Urinary bladder (tissue), 4 donors: Measurements from ENCODE around the gene PNPLA7. TPM values are rescaled to one million over a fixed set of nuclear protein-coding genes. Genes with fewer than 3 reads are reported as not detected.
"Not testable (repeated sequence)": the region's sequence is repeated elsewhere in the genome, so short reads cannot be mapped to it uniquely, and the experiment has no call there.

ENCODE experiments used
- DNase-seq: peaks from one replicate; pipeline ENCODE4 v3.0.0-alpha.2; 2015; ENCODE audit errors: extremely low spot score
- H3K27ac ChIP-seq: one replicate; pipeline ENCODE4 v1.5.1; 2013; ENCODE audit warnings: low read depth, mild to moderate bottlenecking, moderate library complexity
- H3K36me3 ChIP-seq: one replicate; pipeline ENCODE4 v1.6.1; 2013; ENCODE audit warnings: mild to moderate bottlenecking, moderate library complexity; ENCODE audit not compliant: insufficient read depth
- H3K4me1 ChIP-seq: one replicate; pipeline ENCODE4 v1.6.1; 2013; ENCODE audit warnings: mild to moderate bottlenecking, moderate library complexity; ENCODE audit not compliant: insufficient read depth
- H3K4me3 ChIP-seq: one replicate; pipeline ENCODE4 v1.5.1; 2013; ENCODE audit warnings: low read depth, low read length
- WGBS: extraction: QIAGEN DNeasy Blood & Tissue Kit; methylation state at CpG from one replicate; pipeline ENCODE4 v1.1.7; 2013; 5-methylcytosine and 5-hydroxymethylcytosine counted together
- polyA plus RNA-seq: library from polyadenylated mRNA; stranded (reverse); fragments of 200-250 nt; gene quantifications from one replicate; pipeline ENCODE4 v1.2.3, GENCODE V29; 2013
- total RNA-seq: library from RNA; depleted of rRNA; stranded (reverse); fragments of >200 nt; gene quantifications from one replicate; pipeline ENCODE4 v1.2.3, GENCODE V29; 2014
- donor health status: healthy with polysubstance abuse.
- donor health status: healthy.

The PNPLA7 gene
- total and polyA plus RNA-seq, 2 donors, result 1.1 to 6.4 TPM

GRCh38 chr9:137581361-137582285 is 31.4 kb upstream of the PNPLA7 start:
- no peaks in the 10 kb centered on the region for H3K4me1 ChIP-seq
- no peak overlapping the region for H3K4me3 ChIP-seq
- DNase-seq, result no peak

GRCh38 chr9:137580954-137581322 is 30.7 kb upstream of the PNPLA7 start:
- H3K36me3 ChIP-seq, result no peaks in the 10 kb centered on the region
- no peak overlapping the region for H3K4me3 ChIP-seq
- DNase-seq, result no peak
- H3K27ac ChIP-seq, result no peak overlapping the region
- 90% methylated on average over 4 of the region's 4 CpGs for WGBS
- H3K4me1 ChIP-seq, result no peaks in the 10 kb centered on the region

More at GRCh38 chr9:137581361-137582285, 31.4 kb upstream of the PNPLA7 start:
- Histone ChIP-seq H3K36me3 (peaks cover under 1% of the 10 kb centered on the region), H3K27ac (no peak overlapping the region)
- WGBS, result 89% methylated on average over 22 of the region's 22 CpGs

DNA sequence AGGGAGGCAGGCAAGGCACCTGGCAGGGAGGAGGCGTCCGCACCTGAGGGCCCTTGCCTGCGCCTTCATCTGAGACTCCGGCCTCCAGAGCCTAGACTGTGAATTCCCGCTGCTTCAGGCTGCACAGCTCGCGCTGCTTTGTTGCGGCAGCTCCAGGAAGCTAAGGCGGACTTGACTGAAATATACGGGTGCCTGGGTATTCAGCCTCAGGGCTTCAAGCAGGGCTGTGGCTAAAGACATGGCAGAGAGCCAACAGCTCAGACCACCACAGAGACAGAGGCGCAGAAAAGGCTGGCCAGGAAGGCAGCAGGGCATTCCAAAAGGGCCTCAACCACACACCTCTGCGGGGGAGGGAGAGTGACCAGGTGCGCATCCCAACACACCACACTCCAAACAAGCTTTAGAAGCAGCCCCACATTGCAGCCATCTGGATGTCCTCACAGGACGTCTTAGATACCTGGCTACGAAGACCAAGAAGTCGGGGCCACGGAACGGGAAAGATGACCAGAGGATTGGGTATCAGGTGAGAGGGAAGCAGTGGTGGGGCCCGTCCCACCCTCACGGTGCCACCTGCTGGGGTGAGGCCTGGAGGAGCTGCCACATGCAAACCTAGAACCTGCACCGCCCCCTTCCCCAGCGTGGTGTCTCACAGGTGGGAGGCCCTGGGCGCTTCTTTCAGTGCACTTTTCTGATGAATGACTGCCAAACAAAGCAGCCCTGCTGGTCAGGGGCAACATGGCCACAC is 30.2 kb upstream of the PNPLA7 start:
- DNase-seq, result no peak
- no peaks in the 10 kb centered on the region for H3K36me3 ChIP-seq
- H3K4me1 ChIP-seq, result no peaks in the 10 kb centered on the region
- no peak overlapping the region for H3K27ac ChIP-seq
- 85% methylated on average over 23 of the region's 23 CpGs for WGBS
- no peak overlapping the region for H3K4me3 ChIP-seq

GRCh38 chr9:137579259-137579604 is 29.0 kb upstream of the PNPLA7 start:
- Histone ChIP-seq H3K4me3 (peak overlapping the region; percentile 94), H3K36me3 (no peaks in the 10 kb centered on the region), H3K27ac (no peak overlapping the region), H3K4me1 (no peaks in the 10 kb centered on the region)
- WGBS, result 28% methylated on average over 19 of the region's 19 CpGs
- no peak for DNase-seq

GRCh38 chr9:137578518-137579258 is 28.5 kb upstream of the PNPLA7 start, which contains the start of gene DPH7:
DPH7 (minus strand) TSS chr9:137578925; CDS start chr9:137578777, 148 bp downstream.
- H3K4me1 ChIP-seq, result no peaks in the 10 kb centered on the region
- H3K27ac ChIP-seq, result peak within 1 kb of the TSS; percentile 41
- peaks cover 3% of the 10 kb centered on the region for H3K36me3 ChIP-seq
- under 1% methylated on average over 82 of the region's 82 CpGs for WGBS
- DNase-seq, result peak; percentile 73
- peak within 1 kb of the TSS; percentile 94 for H3K4me3 ChIP-seq

DNA sequence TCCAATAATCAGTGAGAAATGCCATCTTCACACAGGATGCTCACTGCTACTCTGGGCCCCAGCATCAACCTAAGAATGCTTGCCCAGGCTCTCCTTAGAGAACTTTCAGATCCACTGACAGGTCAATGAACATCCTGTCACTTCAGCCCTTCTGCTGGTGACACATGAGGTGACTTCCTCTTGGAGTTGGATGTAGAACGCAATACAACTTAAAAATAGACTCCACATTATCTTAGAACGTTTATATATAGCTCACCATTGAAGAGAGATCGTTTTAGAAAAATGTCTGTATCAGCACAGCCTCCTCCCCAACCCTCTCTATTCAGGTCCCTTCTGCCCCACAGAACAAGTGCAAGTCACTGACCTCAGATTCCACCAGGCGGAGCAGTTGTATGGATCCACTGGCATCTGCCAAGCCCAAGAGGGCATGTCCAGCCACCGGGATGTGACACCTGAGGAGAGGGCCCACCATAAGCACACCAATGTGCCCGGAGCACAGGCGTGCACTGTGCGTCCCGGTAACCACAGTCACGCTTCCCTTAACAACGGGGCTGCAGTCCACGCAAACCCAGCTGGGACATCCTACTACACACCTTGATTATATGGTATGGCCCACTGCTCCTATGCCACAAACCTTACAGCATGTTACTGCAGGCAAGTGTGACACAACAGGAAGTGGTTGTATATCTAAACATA is 25.7 kb upstream of the PNPLA7 start:
- Histone ChIP-seq H3K4me3 (no peak overlapping the region), H3K27ac (no peak overlapping the region), H3K4me1 (no peaks in the 10 kb centered on the region), H3K36me3 (peaks cover 8% of the 10 kb centered on the region)
- no peak for DNase-seq
- 82% methylated on average over 12 of the region's 12 CpGs for WGBS

DNA sequence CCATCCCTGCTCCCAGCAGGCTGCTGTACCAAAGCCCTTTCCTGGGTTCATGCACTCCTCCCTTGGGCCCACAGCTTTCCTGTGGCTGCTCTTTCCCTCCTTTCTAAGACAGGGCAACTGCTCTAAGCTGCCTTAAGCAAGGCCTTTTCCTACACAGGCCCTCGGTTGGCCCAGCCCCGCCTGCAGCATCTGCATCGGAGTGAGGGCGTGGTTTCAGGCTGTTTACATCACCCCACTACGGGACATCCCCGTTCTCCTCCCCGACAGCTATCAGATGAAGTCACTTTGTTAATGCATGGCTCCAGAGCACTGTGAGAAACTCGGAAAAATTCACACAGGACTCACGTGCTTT is 25.1 kb upstream of the PNPLA7 start:
- Histone ChIP-seq H3K4me3 (no peak overlapping the region), H3K27ac (no peak overlapping the region), H3K4me1 (no peaks in the 10 kb centered on the region), H3K36me3 (peaks cover 8% of the 10 kb centered on the region)
- DNase-seq, result no peak
- WGBS, result 69% methylated on average over 9 of the region's 9 CpGs

DNA sequence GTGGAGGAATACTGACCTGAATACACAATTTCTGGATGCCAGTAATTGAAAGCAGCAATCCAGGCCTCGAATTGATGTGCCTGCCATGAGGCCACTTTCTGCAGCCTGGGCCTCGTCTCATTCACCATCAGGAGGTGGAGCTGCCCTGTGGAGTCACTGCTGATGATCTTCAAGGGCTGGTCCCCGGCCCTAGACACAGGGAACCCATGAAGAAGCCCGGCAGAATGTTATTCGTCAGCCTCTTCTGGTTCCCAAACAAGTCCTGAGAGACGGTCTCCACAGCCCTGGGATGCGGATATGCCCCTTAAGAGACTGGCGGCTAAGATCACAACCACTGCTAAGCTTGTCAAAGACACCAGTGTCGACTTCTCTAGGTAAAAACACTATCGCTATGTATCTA is 24.0 kb upstream of the PNPLA7 start:
- Histone ChIP-seq H3K4me1 (no peaks in the 10 kb centered on the region), H3K4me3 (no peak overlapping the region), H3K27ac (no peak overlapping the region), H3K36me3 (peaks cover 8% of the 10 kb centered on the region)
- no peak for DNase-seq
- WGBS, result 84% methylated on average over 10 of the region's 10 CpGs

DNA sequence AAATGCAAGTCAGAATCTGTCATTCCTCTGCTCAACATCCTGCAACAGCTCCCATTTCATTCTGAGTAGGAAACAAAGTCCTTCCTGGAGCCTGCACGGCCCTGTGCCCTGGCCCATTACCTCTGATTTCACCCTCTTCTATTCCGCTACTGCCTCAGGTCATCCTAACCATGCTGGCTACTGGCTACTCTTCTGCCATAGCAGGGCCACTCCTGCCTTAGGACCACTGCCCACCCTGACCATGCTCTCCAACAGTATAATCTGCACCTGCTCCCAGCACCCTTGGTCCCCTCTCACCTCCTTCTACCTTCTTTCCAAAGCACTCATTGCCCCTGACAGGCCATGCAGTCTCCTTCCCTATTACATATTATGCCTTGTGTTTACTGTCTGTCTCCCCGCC is 20.4 kb upstream of the PNPLA7 start:
- Histone ChIP-seq H3K4me3 (no peak overlapping the region), H3K27ac (no peak overlapping the region), H3K36me3 (peaks cover 8% of the 10 kb centered on the region), H3K4me1 (no peaks in the 10 kb centered on the region)
- no peak for DNase-seq
- over 99% methylated on average over 3 of the region's 3 CpGs for WGBS

- H3K27ac ChIP-seq, result no peak overlapping the region
- no peaks in the 10 kb centered on the region for H3K4me1 ChIP-seq
- no peak for DNase-seq
- 96% methylated on average over 5 of the region's 5 CpGs for WGBS
- peaks cover 9% of the 10 kb centered on the region for H3K36me3 ChIP-seq
- H3K4me3 ChIP-seq, result no peak overlapping the region
These were observed 19.5 kb upstream of the PNPLA7 start for GRCh38 chr9:137569609-137570203.

DNA sequence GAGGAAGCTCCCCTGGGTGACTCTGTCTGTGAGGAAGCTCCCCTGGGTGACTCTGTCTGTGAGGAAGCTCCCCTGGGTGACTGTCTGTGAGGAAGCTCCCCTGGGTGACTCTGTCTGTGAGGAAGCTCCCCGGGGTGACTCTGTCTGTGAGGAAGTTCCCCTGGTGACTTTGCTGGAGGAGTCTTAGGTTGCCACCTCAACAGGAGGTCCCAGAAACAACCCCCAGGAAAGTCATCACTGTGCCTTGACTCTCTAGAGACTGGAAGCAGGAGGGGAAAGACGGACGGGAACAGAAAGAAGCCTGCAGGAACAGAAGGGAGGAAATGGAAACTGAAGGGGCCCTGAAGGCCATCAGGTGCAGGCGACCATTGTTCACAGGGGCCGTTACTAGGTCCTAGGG is 18.2 kb upstream of the PNPLA7 start:
- WGBS, result 89% methylated on average over 5 of the region's 5 CpGs
- H3K27ac ChIP-seq, DNase-seq, H3K4me3 ChIP-seq, H3K4me1 ChIP-seq: not testable (repeated sequence)
- H3K36me3 ChIP-seq, result peaks cover 10% of the 10 kb centered on the region

- no peak overlapping the region for H3K27ac ChIP-seq
- no peak overlapping the region for H3K4me3 ChIP-seq
- DNase-seq, result no peak
- no peaks in the 10 kb centered on the region for H3K4me1 ChIP-seq
- 92% methylated on average over 17 of the region's 18 CpGs for WGBS
- H3K36me3 ChIP-seq, result peaks cover 6% of the 10 kb centered on the region
These were observed 14.7 kb upstream of the PNPLA7 start for GRCh38 chr9:137564817-137565411.
